Measurements from ENCODE around the gene TTC28.

Gene TTC28

DNA sequence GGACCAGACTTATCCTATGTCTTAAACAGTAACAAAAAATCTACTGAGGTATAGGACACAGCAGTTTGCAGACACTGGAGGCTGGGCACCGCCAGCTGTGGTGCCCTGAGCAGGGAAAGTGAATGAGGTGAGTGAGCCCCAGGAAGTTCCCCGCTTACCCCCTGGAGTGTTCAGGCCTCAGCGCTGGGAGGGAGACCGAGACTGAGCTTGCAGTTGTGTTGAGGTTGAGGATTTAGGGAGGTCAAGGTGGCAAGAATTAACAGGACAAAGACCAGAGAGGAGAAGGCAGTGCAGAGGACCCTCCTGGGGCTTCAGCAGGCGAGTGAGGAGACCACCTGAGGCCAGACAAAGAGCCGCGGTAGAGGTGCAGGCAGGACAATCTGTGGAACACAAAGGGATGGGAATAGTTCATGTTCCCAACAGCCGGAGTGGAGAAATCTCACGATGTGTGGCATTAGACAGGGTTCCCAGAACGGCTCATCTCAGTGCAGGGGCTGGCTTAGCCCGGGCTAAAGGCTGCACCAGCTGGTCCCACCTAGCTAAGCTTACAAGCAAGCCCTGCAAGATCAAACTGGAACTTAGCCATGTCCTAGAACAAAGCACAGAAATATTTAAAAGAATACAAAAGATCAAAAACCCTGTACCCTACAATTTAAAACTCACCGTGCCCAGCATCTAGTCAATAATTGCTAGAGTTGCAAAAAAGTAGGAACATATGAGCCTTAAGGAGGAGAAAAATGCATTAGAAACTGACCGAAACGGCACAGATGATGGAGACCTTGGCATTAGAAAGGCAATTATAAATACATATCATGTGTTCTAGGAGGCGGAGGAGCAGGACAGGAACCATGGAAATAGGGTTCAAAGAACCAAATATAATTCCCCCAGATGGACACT lies 713.2 kb downstream of the TTC28 start:
- TF ChIP-seq, protein P1, sequence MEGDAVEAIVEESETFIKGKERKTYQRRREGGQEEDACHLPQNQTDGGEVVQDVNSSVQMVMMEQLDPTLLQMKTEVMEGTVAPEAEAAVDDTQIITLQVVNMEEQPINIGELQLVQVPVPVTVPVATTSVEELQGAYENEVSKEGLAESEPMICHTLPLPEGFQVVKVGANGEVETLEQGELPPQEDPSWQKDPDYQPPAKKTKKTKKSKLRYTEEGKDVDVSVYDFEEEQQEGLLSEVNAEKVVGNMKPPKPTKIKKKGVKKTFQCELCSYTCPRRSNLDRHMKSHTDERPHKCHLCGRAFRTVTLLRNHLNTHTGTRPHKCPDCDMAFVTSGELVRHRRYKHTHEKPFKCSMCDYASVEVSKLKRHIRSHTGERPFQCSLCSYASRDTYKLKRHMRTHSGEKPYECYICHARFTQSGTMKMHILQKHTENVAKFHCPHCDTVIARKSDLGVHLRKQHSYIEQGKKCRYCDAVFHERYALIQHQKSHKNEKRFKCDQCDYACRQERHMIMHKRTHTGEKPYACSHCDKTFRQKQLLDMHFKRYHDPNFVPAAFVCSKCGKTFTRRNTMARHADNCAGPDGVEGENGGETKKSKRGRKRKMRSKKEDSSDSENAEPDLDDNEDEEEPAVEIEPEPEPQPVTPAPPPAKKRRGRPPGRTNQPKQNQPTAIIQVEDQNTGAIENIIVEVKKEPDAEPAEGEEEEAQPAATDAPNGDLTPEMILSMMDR (IDR thresholded peaks at IDR 0.05; ENCODE audit: extremely low read depth, missing control alignments) = no peak
- DNase-seq (ENCODE audit: low spot score) = no peak

DNA sequence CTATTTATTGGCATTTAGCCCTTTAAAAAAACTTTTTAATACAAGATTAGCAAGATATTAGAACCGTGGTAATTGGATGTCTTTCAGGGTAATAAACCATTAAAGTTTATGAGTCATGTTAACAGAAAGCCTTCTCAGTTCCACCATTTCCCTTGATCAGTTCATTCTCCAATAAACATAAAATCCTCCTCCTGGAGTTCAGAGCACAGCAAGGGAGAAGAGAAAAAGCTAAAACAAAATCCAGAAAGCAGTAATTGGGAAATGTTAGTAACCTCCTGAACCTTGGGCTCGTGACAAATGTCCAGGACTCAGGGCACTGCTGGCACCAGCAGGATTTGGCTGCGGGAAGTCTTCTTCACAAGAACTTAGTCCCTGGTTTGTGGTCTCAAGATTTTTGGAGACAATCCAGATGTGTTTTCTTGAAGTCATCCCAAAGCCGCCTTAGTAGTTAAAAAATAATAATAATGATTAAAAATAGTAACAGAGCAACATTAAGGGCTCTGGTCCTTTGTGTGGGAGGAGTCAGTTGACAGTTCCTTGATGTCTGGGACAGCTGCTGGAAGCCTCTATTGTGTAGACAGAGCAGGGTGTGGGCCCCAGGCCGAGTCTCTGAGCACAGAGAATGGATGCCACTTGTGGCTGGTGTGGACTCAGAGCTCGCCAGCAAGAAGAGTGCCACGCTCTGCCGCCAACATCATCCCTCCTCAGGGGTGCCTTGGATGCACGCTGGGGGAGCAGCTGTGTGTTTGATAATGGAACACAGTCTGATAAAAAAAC lies 717.2 kb downstream of the TTC28 start:
- TF ChIP-seq, protein P1 (IDR thresholded peaks at IDR 0.05; ENCODE audit: extremely low read depth, missing control alignments) = no peak
- DNase-seq (ENCODE audit: low spot score) = no peak

DNA sequence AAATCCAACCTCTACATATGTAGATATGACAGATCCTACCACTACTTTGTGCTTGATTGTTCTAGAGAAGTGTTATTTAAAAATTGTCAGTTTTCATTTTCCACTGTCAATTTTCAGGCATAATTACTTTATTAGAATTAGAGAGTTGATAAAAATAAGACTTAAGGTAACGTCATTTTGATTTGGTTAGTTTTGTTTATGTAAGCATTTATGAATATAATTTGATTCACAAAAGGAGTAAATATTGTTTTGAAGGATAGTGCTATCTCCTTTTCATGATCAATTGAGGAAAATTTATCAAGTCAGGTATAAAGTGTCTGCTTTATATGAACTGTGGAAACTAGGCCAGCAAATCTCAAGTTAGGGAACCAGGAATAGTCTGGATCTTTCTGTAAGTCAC lies 718.0 kb downstream of the TTC28 start:
- TF ChIP-seq, protein P1 (IDR thresholded peaks at IDR 0.05; ENCODE audit: extremely low read depth, missing control alignments) = no peak
- no peak for DNase-seq (ENCODE audit: low spot score)

DNA sequence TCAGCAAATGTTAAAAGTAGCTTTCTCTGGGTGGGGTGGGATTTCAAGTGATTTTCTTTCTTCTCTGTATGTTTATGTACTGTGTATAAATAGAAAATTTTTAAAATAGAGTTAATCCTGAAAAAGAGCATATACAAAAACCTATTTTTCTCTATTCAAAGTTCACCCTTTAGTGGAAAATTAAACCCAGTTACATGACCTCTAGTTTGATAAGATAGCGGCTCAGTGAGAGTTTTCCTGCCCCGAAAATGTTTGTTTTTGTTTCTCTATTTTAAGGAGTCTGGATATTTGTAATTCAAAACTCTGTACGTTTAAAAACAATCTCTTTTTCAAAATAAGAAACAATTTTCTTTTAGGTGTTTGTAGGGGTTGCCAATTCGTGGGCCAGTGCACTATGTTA lies 718.5 kb downstream of the TTC28 start:
- TF ChIP-seq, protein P1 (IDR thresholded peaks at IDR 0.05; ENCODE audit: extremely low read depth, missing control alignments) = no peak
- DNase-seq (ENCODE audit: low spot score) = no peak

DNA sequence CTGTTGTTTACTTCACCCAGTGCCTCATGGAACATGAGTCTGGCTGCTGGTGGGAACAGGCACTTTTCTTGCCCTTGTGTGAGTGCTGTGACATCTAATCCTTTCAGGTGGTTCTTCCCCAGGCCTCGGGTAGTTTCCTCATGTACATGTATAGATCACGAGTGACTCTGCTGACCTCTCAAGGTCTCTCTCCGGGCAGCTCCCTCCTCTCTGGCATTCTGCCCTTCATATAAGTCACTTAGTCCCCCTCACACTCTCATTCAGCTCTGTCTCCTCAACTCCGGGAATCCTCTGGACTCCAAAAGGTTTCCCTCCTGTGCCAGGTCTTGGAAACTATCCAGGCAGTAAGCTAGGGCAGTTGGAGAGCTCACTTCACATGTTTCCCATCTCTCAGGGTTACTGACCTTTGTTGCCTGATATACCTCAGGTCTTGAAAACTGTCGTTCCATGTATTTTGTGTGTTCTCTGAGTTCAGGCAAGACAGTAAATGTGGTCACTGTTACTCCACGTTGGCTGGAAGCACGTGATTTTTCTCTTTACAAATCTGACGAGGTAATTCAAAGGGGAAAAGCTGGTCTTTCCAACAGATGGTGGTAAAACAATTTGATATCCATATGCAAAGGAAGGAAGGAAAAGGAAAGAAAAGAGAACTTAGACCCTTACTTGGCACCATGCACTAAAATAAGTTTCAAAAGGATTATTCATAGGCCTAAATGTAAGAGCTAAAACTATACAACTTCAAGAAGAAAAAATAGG lies 720.1 kb downstream of the TTC28 start:
- TF ChIP-seq, protein P1 (IDR thresholded peaks at IDR 0.05; ENCODE audit: extremely low read depth, missing control alignments) = no peak
- DNase-seq (ENCODE audit: low spot score) = no peak

DNA sequence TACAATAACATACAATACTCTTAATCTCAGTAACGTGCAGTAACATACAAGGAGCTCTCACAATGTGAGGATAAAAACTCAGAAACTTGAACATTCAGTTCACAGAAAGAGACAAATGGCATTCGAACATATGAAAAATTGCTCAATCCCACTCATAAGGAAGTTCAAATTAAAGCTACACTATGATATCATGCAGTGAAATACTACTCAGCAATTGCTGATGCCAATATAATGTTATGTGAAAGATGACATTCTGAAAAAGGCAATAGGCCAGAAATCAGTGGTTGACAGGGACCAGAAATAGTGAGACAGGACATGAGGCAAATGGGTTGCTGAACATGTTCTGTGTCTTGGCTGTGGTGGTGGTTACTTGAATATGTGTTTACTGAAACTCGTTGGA lies 726.9 kb downstream of the TTC28 start:
- no peak for DNase-seq (ENCODE audit: low spot score)
- TF ChIP-seq, protein P1 (IDR thresholded peaks at IDR 0.05; ENCODE audit: extremely low read depth, missing control alignments) = no peak

Data from GM20000 (cell line).